HL-60/S4 treated with phorbol 12-myristate 13-acetate at 8.2 ng/mL for 4 days and 3 days (cell line): ENCODE results near the gene ZFHX2.

Source experiments
- in situ Hi-C: fragments of 300-500 bp; cut with MboI; formaldehyde crosslinking; loops from 2 replicates; pipeline ENCODE4 v1.15.0; 2022; ENCODE audit warnings: low sequenced_read_pairs

Gene ZFHX2

DNA sequence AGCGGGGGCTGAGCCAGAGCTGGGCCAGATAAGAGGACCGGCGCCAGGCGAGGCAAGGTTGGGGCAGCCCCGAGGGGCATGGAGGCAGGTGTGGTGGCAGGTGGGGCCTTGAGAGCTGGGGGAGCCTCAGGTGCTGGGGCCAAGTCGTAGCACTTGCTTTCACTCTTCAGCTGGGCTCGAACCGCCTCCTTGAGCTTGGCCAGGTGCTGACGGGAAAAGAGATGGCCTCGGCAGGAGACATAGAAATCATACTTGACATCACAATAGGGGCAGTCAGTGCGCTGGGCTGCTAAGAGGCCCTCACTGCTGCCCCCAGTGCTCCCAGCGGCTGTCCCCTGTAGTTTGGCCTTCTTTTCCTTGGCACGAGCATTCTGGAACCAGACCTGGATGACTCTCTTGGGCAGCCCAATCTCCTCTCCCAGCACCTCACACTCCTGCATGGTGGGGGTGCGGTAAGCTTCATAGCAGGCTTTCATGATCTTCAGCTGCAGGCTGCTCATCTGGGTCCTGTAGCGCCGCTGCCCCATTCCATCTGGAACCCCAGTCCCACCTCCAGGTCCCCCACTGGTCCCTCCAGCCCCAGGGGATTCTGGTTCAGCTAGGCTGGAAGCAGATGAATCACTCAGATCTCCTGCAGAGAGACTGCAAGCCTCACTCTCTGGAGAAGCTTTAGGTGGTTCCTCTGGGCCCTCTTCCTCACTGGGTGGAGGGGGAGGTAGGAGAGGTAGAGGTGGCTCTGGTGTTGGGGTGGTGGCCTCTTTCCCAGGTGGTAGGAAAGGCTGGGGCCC, 28.1 kb downstream of the ZFHX2 start:
- in situ Hi-C loops, result no loop called here

DNA sequence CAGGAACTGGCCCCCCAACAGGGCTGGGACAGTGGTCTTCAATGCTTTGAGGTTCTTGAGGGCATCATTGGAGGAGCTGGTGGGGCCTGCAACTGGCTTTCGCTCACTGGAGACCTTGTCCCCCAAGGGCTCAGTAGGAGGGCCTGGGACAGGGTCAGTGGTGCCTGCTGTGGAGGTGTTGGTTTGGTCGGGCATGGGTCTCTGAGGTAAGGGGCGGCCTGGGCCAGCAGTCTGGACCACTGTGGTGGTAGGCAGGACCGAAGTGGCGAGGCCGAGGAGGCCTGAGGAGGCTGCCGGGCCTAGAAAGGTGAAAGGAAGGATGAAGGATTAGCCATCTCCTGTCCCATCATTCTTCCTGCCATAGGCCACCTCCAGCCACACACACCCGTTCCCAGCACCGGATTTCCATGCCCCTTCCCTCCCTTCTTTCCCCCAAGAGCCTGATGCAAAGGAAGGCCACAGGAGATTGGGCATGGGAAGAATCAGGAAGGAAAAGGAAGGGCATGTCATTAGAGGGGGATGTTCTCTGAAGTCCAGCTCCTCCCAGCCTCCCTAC, 28.8 kb downstream of the ZFHX2 start:
- in situ Hi-C loops, result no loop called here

DNA sequence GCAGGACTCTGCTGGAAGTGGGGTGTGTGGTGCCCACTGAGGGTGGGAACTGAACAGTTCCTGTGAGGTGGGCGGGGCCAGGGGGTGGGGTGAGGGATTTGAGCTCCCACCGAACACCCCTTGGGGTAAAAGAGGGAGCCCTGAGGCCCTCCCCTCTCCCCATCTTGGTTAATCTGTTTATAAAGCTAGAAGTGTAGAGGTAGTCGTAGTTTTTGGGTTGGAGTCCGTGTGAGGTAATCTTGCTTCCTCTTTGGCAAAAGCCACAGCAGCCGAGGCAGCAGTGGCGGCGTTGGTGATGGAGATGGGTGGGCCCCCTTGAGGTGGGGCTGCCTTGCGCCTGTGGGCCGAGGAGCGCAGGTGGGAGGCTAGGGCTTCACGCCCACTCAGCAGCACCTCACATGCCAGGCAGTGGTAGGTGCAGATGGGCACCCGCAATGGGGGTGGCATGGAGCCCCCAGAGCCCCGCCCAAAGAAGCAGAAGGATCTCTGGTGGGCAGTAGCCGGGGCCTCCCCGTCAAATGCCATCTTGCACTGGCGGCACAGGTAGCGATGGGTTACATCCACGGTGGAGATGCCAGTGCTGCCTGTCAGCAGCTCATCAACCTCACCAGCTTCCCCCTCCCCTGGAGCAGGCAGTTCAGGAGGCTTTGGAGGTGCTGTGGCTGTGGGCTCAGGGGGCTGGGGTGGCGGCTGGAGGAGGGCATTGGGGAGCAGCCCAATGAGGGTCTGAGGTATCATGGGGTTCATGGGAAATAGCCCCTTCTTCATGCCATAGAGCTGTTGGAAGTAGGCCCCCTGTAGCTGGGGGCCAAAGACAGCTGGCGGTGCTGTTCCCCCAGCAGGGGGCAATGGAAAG, 29.6 kb downstream of the ZFHX2 start:
- in situ Hi-C loops, result no loop called here

DNA sequence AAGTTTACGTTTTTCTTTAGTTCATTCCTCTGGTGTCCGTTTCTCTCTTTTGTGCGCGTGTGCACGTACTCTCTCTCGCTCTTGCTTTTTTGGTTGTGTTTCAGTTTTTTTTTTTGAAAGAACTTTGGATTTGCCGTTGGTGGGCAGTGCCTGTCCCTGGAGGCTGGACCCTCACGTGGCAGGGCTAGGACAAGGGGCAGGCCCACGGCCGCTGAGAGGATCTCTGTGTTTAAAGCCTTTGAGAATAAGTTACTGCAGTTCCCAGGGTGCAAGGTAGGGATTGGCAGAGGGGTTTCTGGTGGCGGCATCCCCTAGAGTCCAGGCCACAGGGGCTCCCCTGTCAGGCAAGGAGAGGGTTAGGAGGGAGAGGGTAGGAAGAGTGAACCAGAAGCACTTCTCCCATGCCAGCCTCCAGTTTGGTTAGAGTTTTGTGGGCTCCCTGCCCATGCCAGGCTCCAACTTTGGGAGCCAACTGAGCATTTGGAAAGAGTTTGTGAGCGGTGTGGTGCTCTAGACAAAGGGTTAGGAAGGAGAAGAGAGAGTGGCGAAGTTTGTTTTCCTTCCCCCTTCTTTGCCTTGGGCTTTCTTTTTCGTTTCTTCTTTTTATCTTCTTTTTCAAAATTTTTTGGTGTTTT, 30.5 kb downstream of the ZFHX2 start:
- in situ Hi-C loops, result no loop called here

DNA sequence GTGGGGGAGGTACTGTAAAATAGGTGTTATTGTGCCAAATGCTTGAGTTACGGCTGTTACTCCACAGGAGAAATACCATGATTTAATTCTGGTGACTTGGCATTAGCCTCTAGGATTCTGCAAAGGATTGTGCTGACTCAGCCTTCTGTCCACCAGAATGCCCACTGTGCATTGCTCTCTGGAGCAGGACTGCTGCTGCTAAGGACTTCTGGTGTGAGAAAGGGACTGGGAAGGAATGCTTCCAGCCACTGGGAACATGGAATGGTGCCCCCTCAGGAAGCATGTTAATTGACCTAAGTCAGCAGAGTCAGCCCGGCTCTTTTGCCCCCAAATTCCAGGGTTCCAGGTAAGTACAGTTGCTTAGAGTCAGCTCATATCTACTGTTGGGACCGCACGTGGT, 32.9 kb downstream of the ZFHX2 start:
- in situ Hi-C loops, result no loop called here

DNA sequence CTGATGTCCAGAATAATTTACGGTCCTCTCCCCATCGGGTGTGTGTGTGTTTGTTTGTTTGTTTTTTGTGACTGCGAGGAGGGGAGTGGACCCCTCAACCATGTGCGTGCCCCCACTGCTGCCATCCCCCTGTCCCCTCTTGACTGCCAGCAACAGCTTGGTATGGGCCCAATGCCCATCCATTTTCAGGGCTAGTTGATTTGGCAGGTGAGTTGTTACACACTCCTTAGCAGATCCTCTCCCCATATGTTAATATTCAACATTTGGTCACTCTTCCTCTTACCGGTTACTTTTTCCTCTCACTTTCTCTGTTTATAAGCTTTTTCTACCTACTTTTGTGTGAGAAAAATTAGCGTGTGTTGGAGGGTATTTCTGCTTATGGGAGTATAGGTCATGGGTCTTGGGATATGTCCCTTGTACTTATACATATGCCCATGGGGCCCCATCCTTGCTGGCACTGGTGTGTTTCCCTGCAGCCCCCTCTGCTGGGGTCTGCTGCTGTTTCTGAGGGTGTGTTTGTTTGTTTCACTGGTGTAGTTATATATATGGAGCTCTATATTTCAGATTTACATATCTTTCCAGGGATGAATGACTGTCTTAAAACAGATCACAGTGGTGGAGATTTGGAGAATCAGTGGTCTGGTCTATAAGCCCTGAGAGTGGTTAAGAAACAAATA, 33.8 kb downstream of the ZFHX2 start:
- in situ Hi-C loops, result no loop called here

DNA sequence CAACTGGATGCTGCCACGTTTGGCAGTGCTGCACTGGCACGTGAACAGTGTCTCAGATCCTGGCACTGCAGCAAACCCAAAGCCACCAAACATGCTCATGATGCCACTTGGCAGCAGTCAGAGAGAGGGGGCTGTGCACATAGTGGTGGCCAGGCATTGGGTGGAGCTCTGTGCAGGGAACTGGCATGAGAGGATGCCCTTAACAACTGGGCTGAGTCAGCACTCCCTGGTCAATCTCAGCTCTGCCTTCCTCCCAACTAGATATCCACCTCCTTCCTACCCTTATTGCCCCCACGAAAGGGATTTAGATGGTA, 37.0 kb downstream of the ZFHX2 start:
- in situ Hi-C loops, result no loop called here

DNA sequence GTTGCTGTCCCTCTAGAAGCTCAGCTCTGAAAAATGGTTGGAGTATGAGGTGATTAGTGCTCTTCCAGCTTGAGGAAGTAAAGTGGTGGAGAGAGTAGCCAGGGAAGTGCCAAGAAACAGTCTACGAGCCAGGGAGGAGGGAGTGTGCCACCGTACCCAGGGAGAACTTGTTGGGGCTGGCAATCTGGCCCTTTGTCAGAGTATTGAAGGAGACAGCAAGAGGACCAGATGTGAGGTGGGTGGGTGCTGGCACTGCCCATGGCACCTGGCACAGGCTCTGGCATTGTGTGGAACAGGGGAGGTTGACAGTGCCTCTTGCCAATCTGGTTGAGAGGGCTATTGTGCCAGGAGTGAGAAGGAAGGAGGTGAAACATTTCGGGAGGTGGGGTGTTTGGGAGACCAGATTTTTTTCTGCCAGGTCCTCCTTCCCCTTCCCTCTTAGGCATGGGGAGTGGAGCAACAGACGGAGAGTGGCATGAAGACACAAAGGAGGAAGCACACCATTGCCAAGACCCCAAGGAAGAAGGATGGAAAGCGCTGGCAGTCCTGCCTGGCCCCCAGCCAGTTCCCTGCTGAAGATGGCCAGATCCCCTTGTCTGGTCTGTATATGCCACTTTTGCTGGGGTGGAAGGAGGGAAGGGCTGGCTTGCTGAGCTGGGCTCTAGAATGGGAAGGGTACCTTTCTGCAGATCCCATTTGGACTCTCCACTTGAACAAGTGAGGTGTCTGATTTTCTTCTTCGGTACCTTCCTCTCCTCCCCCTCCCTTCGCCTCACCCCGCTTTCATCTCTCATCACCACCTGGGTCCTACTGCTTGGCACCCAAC, 37.5 kb downstream of the ZFHX2 start:
- in situ Hi-C loops, result no loop called here

DNA sequence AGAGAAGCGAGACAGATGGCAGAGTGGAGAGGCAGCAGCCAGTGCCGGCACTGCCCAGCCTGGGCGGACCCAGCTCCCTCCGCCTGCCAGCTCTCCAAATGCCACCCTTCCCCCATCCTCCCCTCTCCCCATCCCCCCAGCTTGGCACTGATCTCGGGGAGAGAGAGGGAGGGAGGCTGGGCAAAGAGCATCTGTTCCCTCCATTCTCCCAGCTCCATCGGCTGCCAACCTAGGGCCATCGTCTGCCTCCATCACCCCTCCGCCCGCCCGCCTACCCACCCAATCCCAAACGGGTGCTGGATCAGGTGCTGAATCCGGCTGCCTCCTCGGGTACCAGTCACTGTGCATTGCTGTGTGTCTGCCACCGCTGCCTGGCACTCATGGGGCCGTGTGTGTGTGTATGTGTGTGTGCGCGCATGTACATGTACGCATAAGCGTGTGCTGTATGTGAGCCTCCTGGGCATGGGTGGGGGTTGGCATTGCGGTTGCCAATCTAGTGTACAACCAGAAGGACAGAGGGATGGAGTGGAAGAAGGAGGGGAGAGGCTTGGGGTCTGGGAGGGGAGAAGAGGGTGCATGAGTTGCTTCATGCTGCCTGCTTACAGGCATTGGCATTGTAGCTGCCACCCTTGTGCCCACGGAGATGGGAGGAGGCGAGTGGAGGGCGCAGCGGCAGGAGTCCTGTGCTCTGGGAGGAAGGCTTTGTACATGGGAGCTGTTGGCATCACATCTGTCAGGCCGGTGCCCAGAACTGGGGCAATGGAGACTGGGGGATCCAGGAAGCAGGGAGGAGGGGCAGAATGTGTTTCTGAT, 38.4 kb downstream of the ZFHX2 start:
- in situ Hi-C loops, result no loop called here

DNA sequence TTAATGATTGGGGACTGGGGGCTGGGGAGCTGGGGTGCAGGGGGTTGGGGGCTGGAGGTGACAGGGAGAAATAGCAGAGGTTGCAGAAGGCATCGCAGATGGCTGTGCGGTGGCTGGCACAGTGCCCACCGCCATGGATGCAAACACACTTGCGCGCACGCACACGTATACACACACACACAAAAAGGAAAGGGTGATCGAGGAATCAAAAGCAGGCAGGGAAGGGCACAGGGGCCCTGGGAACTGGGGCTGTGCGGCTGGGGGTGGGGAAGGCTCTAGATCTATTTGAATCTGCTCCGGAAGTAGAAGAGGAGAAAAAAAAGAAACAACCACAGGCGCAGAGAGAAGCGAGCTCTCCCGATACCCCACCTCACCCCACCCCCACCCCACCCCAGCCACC, 39.4 kb downstream of the ZFHX2 start:
- in situ Hi-C loops, result no loop called here

DNA sequence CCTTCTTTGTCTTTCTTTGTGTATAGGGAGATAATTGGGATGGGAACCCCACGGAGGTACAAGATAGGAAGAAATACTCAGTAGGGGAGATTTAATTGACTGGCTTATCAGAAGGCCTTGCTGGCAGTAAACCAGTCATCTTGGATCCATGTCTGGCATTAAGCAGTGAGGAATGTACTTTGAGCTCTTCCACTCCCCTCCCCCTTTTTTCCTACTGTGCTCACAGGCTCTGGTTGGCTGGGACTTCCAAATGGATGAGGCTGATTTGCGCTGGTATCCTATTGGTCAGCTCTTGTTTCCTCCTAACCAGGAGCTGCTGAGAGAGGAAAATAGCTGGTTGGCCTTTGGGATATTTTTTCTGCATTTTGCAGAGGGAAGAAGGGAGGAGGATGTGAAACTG, 57.3 kb downstream of the ZFHX2 start:
- in situ Hi-C loops, result no loop called here

DNA sequence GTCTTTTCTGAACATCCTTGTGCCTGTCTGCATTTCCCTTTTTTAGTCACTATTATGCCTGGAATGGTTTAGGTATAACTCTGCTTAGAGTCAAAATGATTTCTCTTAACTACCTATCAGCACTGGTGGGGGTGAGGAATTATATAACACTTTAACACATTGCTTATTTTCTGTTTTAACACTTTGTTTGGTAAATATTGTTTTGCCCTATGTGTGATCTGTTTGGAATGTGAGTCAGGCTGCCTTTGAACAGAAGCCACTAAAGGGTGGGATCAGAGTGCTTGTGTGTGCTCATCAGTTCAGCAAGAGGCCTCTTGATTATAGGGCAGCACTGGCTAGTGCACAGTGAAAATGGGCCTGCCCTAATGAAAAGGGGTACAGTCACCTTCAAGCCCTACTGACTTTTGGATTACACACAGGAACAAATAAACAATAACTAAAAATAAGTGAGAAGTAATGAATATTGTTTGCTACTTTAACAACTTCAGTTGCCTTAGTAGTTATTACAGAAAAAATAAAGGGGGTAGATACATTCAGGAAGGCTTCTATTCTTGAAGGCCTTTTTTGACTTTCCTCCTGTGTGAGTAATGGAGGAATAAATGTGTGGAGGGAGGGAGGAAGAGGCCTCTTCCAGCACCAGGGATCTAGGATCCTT, 58.8 kb downstream of the ZFHX2 start:
- in situ Hi-C loops, result no loop called here

DNA sequence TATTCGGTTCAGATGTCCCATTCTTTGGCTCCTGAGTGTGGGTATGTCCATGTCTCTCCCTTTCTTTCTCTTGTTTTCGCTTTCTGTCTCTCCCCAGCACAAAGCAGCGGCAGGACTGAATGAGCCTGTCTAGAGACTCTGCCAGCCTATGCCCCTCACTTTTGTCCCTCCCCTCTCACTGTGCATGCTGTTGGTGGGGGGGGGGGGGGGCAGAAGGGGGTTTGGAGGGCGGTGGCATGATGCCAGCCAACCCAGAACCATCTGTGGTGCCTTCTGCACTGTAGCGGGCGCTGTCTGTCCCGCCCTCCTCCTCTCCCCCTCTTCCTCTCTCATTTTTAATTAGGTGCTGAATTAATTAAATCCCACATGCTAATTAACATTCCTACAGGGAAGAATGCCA, 64.3 kb downstream of the ZFHX2 start:
- in situ Hi-C loops, result loop anchor here (10.0 kb wide), 1 partner anchor 68 kb away; the partner anchor contains the start of genes THTPA and ZFHX2

DNA sequence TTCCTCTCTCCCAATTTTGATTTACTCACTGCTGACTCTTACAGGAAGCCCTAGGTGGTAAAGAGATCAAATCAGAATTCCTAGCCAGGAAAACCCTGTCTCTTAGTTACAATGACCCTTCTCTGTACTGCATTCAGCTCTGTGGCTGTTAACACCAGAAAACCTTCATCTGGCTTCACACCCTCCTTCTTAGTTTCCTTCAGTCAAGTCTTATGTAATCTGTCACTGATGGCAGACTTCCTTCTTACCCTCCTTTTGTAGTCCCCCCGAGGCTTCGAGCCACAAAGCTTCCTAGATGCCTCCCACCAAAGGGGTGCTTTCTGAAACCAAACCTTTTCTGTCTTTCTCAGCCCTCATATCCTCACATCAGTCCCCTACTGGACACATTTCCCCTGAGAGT, 65.5 kb downstream of the ZFHX2 start:
- in situ Hi-C loops, result loop anchor here (10.0 kb wide), 1 partner anchor 69 kb away; the partner anchor contains the start of genes THTPA and ZFHX2

DNA sequence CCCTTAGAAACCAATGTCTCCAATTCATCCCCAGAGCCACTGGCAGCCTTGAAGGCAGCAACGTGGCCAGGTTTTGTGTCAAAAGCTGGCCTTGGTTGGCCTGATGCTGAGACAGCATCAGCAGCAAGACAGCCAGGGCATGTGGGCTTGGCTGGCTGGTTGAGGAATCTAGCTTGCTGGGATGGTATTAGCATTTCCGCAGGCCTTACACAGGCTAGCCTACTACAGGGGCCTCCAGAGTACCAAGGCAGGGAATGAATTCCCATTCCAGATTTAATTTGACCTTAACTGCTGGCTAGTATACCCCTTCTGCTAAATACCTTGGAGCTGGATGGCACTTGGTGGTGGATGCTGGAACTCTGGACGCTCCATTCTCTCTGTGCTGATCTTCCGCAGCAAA, 66.2 kb downstream of the ZFHX2 start:
- in situ Hi-C loops, result loop anchor here (10.0 kb wide), 1 partner anchor 69 kb away; the partner anchor contains the start of genes THTPA and ZFHX2

DNA sequence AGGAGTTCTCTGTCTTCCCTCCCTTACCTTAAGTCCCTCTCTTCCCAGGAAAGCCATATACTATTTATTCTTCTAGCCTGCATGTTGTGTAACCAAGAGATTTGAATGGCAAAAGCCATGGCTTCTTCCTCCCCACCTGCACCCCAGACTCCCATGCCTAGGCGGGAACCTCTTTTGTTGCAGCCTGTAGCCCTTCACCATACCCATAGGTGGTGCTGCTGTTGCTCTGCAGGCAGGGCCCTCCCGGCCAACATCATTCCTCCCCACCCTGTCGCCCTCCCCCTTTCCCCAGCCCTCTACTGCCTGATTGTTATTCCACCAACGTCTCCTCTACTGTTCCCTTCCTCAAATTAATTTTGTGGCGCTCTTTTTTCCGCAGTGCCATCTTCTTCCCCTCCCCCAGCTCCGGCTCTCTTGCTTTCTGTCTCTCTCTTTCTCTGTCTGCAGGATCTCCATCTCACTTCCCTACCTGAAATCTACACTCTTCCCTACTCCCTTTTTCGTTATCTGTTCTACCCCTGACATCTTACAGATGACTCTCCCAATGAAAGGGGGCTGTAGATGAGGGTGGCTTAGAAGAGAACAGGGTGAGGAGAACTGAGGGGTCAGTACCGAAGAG, 68.2 kb downstream of the ZFHX2 start:
- in situ Hi-C loops, result loop anchor here (10.0 kb wide), 1 partner anchor 71 kb away; the partner anchor contains the start of genes THTPA and ZFHX2

DNA sequence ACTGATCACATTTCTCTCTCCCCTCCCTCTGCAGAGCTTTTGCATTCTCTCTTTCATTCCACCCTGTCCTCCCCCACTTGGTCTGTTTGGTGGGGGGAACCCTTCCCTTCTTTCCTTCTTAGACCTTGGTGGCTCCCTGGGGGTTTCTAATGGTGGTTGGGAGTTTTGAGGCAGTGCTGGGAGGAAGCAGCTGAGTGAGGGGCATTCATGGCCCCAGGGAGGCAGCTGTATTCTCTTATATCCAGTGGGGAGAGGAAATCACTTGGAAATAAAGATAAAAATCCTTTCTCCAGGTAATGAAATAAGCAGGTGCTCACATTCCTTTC, 68.8 kb downstream of the ZFHX2 start:
- in situ Hi-C loops, result loop anchor here (10.0 kb wide), 1 partner anchor 72 kb away; the partner anchor contains the start of genes THTPA and ZFHX2
